Ectodermal cell (in vitro differentiated cells): ENCODE data around the gene PDE3A.

Source experiments
- H3K27ac ChIP-seq: 2 replicates; pipeline ENCODE4 v1.7.0; 2013; ENCODE audit warnings: mild to moderate bottlenecking, low read depth, low read length; ENCODE audit not compliant: insufficient read depth, poor library complexity, severe bottlenecking
- H3K27me3 ChIP-seq: 2 replicates; pipeline ENCODE4 v1.7.0; 2013; ENCODE audit warnings: mild to moderate bottlenecking, low read length; ENCODE audit not compliant: insufficient read depth, control insufficient read depth, poor library complexity, severe bottlenecking
- H3K36me3 ChIP-seq: one replicate; pipeline ENCODE4 v1.7.0; 2013; ENCODE audit warnings: low read length; ENCODE audit not compliant: control insufficient read depth, insufficient read depth
- H3K4me1 ChIP-seq: one replicate; pipeline ENCODE4 v1.7.0; 2013; ENCODE audit warnings: low read length; ENCODE audit not compliant: control insufficient read depth, insufficient read depth
- H3K4me3 ChIP-seq: 2 replicates; pipeline ENCODE4 v1.7.0; 2013; ENCODE audit warnings: low read depth, low read length, control low read depth; ENCODE audit not compliant: insufficient read depth
- H3K9me3 ChIP-seq: 2 replicates; pipeline ENCODE4 v1.7.0; 2013; ENCODE audit warnings: mild to moderate bottlenecking, low read length, moderate library complexity; ENCODE audit not compliant: control insufficient read depth
- WGBS, 2 experiments: methylation state at CpG; one replicate each; pipeline ENCODE4 v1.1.7; 2013; ENCODE audit warnings: missing lambda C conversion rate in 2 of 2; 5-methylcytosine and 5-hydroxymethylcytosine counted together

The PDE3A gene

DNA sequence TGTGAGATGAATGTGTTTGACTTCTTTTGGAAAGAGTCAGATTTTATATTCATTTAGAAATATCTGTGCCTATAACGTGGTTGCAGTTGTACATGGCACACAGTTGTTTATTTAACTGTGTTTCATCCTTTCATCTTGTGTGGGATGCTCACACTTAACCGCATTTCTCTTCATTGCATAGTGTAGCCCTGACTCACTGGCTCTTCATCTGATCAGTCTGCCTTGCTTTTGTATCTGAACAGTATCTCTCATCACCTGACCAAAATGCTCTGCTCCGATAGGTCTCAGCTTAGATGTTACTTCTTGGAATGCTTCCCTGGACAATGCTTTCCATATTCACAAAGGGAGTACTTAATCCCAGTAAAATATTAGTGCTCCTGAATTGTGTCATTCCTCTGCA, 83.4 kb downstream of the PDE3A start:
- no peak overlapping the region for H3K4me3 ChIP-seq
- H3K27me3 ChIP-seq: no peaks in the 10 kb centered on the region
- no peaks in the 10 kb centered on the region for H3K36me3 ChIP-seq
- H3K9me3 ChIP-seq: no peaks in the 10 kb centered on the region
- WGBS, 2 experiments: 93 to 96% methylated on average over 3 of the region's 3 CpGs
- H3K4me1 ChIP-seq: no peaks in the 10 kb centered on the region
- no peak overlapping the region for H3K27ac ChIP-seq

DNA sequence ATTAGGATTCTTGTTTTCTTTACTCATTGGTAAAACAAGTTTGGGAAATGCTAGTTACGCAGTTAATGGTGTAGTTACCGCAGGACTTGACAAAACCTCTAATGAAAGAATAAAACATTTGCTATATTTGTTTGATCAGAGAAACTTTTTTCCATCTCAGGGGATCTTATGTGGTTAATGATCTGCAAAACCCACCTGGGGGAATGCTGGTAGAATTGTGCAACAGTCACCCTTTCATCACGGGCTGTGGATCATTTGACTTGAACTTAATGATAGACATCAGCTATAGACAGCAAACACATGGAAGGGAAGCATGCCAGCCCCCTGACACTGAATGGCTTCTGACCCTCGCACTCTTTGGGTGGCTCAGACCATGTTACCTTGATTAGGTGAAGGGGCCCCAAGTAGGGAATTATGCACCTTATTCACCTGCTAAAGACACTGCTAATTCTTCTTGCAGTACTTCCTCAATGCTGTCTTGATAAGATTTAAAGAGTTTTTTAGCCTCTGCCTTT, 84.2 kb downstream of the PDE3A start:
- Histone ChIP-seq H3K36me3 (no peaks in the 10 kb centered on the region), H3K27ac (no peak overlapping the region), H3K4me3 (no peak overlapping the region), H3K9me3 (no peaks in the 10 kb centered on the region), H3K27me3 (no peaks in the 10 kb centered on the region), H3K4me1 (no peaks in the 10 kb centered on the region)
- WGBS, 2 experiments: 97 to 98% methylated on average over 2 to 4 of the region's 4 CpGs

DNA sequence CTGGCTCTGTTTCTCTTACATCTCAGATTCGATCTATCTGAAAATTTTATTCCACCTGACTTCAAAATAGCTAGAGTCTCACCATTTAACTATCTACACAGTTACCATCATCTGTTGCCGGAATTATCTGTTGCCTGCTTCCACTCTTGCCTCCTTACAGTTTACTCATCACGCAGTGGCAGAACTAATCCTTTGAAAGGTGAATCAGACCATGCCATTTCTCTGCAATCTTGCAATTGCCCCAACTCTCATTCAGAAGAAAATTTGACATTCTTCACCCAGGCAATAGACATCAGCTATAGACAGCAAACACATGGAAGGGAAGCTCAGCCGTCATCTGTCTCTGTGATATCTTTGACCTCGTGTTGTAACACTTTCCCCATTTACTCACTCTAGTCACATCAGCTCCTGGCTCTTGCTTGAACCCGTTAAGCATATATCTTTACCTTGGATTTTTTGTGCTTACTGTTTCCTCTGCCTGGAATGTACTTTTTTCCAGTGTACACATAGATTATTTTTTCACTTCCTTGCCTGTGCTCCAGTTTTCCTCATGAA, 85.5 kb downstream of the PDE3A start:
- no peaks in the 10 kb centered on the region for H3K36me3 ChIP-seq
- no peaks in the 10 kb centered on the region for H3K4me1 ChIP-seq
- 93 to 94% methylated on average over 6 of the region's 6 CpGs for WGBS, 2 experiments
- H3K27me3 ChIP-seq: no peaks in the 10 kb centered on the region
- no peak overlapping the region for H3K27ac ChIP-seq
- H3K4me3 ChIP-seq: no peak overlapping the region
- H3K9me3 ChIP-seq: no peaks in the 10 kb centered on the region

DNA sequence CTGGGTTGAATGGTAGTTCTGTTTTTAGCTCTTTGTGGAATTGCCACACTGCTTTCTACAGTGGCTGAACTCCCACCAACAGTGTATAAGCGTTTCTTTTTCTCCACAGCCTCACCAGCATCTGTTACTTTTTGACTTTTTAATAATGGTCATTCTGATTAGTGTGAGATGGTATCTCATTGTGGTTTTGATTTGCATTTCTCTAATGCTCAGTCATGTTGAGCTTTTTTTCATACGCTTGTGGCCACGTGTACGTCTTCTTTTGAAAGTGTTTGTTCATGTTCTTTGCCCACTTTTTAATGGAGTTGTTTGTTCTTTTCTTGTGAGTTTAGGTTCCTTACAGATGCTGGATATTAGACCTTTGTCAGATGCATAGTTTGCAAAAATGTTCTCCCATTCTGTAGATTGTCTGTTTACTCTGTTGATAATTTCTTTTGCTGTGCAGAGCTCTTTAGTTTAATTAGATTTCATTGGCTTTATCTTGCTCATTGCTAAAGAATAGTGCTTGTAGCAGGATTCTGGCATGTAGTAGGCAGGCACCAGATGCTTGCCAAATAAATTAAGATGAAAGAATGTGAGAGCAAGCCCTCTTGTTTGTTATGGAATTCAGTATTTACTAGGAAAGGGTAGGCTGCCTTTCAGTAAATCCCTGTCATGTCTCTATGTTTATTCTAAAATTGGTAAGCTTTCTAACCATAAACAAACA, 86.8 kb downstream of the PDE3A start:
- no peaks in the 10 kb centered on the region for H3K9me3 ChIP-seq
- H3K4me3 ChIP-seq: no peak overlapping the region
- WGBS, 2 experiments: 87 to 94% methylated on average over 3 to 4 of the region's 4 CpGs
- no peaks in the 10 kb centered on the region for H3K36me3 ChIP-seq
- H3K4me1 ChIP-seq: no peaks in the 10 kb centered on the region
- no peaks in the 10 kb centered on the region for H3K27me3 ChIP-seq
- no peak overlapping the region for H3K27ac ChIP-seq

DNA sequence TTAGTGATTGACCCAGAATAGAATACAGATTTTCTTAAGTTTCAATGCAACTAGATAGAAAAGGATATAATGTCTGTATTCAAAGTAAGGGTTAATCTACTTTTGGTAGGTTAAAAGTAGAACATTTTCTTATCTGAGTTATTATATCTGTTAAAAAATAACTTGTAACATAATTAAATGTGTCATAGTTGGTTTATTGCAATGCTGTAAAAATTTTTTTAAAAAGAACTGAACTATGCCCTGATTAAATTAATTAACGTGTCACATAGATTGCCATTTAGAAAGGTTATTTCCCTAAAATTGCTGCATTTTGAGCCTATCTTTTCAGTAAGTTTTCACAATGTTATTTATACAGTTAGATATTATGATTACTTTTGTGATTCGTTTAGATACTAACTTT, 89.2 kb downstream of the PDE3A start:
- H3K4me3 ChIP-seq: no peak overlapping the region
- H3K27me3 ChIP-seq: no peaks in the 10 kb centered on the region
- WGBS, 2 experiments: 91 to 100% methylated on average over 1 of the region's 2 CpGs

DNA sequence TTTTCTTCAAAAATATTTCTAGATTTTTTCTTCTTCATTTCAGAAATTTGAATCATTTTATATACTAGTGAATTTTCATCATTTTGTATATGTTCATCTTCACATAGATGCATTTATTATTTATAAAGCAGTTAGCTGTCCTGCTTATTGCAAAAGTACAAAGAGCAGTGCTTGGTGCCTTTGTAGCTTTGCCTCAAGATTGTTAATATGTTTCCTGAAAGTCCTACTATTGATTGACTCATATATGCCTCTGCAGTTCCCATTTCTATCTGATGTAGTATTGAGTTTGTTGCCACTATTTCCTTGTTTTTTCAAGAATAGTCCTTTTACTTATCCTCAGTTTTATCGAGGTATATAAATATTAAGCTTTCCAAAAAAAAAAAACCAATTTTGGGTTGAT, 89.7 kb downstream of the PDE3A start:
- Histone ChIP-seq H3K4me3 (no peak overlapping the region), H3K27me3 (no peaks in the 10 kb centered on the region), H3K4me1 (no peaks in the 10 kb centered on the region), H3K27ac (no peak overlapping the region), H3K36me3 (no peaks in the 10 kb centered on the region), H3K9me3 (no peaks in the 10 kb centered on the region)
- no CpG with 5 or more reads among the region's 1 CpG for WGBS, 2 experiments

More for the DNA sequence above, 89.2 kb downstream of the PDE3A start:
- Histone ChIP-seq H3K36me3 (no peaks in the 10 kb centered on the region), H3K27ac (no peak overlapping the region), H3K4me1 (no peaks in the 10 kb centered on the region), H3K9me3 (no peaks in the 10 kb centered on the region)

DNA sequence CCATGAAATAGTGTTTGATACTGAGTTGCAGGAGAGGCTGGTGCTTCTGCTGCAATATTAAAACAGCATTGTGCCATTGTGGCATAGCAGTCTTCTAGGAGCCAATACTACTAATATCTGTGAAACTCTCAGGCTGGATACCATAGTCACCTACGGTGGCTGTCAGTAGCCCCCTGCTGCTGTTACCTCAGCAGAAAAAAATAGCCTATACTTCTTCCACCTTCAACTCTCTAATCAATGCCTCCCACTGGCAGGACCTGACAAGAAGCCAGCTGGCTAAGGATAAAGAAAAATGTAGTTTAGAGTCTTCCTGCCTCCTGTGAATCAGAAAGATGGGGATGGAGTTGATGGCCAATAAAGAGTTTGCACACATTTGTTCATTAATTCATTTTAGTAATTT, 91.6 kb downstream of the PDE3A start:
- H3K27ac ChIP-seq: no peak overlapping the region
- WGBS, 2 experiments: 70 to 71% methylated on average over 1 of the region's 1 CpG
- H3K27me3 ChIP-seq: no peaks in the 10 kb centered on the region
- no peaks in the 10 kb centered on the region for H3K4me1 ChIP-seq
- no peaks in the 10 kb centered on the region for H3K36me3 ChIP-seq
- H3K9me3 ChIP-seq: no peaks in the 10 kb centered on the region
- no peak overlapping the region for H3K4me3 ChIP-seq

DNA sequence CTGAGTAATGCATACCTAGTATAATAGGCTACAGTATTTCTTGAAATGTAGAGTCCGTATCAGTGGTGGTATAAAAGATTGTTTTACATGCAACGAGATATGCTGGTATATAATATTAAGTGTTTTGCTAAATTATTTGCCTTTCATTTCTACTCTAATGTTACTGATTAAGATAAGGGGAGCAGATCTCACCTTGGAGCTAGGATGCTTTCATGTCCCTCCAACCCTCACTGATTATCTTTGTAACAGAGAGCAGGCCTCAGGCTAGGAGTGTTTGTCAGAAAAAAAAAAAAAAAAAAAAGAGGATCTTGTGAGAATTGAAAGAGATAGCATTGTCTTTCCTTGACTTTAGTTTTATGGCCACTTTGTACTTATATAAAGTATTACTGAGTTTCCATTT, 92.6 kb downstream of the PDE3A start:
- Histone ChIP-seq H3K9me3 (no peaks in the 10 kb centered on the region), H3K4me1 (no peaks in the 10 kb centered on the region), H3K27me3 (no peaks in the 10 kb centered on the region), H3K27ac (no peak overlapping the region), H3K36me3 (no peaks in the 10 kb centered on the region), H3K4me3 (no peak overlapping the region)
- 45% methylated on average over 2 of the region's 2 CpGs; no CpG with 5 or more reads in 1 of the 2 experiments for WGBS, 2 experiments

DNA sequence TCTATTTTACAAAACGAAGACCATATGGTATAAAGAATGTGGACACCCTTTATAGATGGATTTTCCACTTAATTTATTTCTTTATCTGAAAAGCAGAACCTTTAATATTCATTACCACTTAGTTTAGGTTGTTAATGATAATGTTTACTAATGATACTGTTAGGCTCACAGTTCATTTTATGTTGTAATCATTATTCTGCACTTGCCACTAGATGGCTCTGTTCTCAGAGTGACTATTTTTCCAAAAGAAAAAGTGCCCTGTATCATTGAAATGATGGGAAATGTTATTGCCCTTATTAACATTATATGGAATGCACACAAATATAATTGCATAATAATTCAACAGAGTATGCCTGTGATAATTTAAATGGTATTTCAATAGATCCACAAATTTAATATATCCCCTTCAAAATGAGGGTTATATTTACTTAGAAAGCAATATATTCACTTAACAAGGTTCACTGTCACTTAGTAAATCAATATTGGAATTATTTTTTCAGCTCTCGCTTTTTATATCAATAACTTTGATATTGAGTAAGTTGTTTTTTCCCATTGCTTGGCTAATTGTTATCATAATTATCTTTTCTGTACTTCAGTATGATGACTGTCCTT, 95.7 kb downstream of the PDE3A start:
- Histone ChIP-seq H3K36me3 (no peaks in the 10 kb centered on the region), H3K4me3 (no peak overlapping the region), H3K27me3 (no peaks in the 10 kb centered on the region), H3K27ac (no peak overlapping the region), H3K9me3 (no peaks in the 10 kb centered on the region), H3K4me1 (no peaks in the 10 kb centered on the region)
- WGBS, 2 experiments: no CpG with 5 or more reads among the region's 2 CpGs

DNA sequence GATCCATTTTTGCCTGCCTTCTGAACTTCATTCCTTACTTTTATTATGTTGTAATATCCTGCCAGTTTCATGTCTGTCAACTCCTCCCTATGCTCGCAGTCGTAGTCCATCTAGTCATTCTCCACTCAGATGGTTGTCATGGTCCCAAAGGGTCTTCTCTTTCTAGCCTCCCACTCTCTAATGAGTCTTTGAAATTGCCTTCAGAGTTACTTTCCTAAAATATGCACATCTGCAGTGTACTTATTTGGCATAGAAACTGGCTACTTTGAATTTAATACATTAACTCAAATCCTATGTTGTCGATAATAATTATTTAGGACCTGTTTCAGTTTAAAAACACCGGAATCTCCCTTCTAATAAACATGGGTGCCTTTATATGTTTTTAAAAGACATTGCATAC, 101.0 kb downstream of the PDE3A start:
- Histone ChIP-seq H3K27me3 (no peaks in the 10 kb centered on the region), H3K36me3 (no peaks in the 10 kb centered on the region), H3K4me3 (no peak overlapping the region), H3K9me3 (peaks cover 2% of the 10 kb centered on the region), H3K4me1 (no peaks in the 10 kb centered on the region), H3K27ac (no peak overlapping the region)
- WGBS, 2 experiments: 88 to 100% methylated on average over 2 to 3 of the region's 4 CpGs
